HG03439 (cell line): Measurements from ENCODE around the gene GOLGA8K.
"Not testable (repeated sequence)": the region's sequence is repeated elsewhere in the genome, so short reads cannot be mapped to it uniquely, and the experiment has no call there.

Experiments
- ATAC-seq: cut with Tn5 transposase; IDR thresholded peaks from one replicate; pipeline ENCODE4 v1.9.1; 2021; ENCODE audit warnings: mild to moderate bottlenecking, moderate library complexity; ENCODE audit not compliant: unreplicated experiment

GOLGA8K gene

GRCh38 chr15:32358462-32358861 lies 44.6 kb downstream of the GOLGA8K start:
- ATAC-seq, result not testable (repeated sequence)

GRCh38 chr15:32356909-32357308 lies 46.2 kb downstream of the GOLGA8K start:
- ATAC-seq, result not testable (repeated sequence)

- not testable (repeated sequence) for ATAC-seq
Measured at GRCh38 chr15:32352748-32353147, 50.3 kb downstream of the GOLGA8K start.

GRCh38 chr15:32350563-32351220 lies 52.4 kb downstream of the GOLGA8K start:
- not testable (repeated sequence) for ATAC-seq

- not testable (repeated sequence) for ATAC-seq
Measured at GRCh38 chr15:32347037-32347436, 56.1 kb downstream of the GOLGA8K start.

GRCh38 chr15:32345978-32346547 lies 57.0 kb downstream of the GOLGA8K start:
- ATAC-seq, result not testable (repeated sequence)

- not testable (repeated sequence) for ATAC-seq
Measured at GRCh38 chr15:32343921-32344320, 59.2 kb downstream of the GOLGA8K start.
